ENCODE data around the gene TMOD1. TPM values are rescaled to one million over a fixed set of nuclear protein-coding genes. Genes with fewer than 3 reads are reported as not detected.

The TMOD1 gene
- total and polyA plus RNA-seq, 10 of the 15 experiments (the other 5 are each of a cell fraction or from before 2014, with no cell fraction given): 4.0 to 44.1 (median 15.4) TPM

DNA sequence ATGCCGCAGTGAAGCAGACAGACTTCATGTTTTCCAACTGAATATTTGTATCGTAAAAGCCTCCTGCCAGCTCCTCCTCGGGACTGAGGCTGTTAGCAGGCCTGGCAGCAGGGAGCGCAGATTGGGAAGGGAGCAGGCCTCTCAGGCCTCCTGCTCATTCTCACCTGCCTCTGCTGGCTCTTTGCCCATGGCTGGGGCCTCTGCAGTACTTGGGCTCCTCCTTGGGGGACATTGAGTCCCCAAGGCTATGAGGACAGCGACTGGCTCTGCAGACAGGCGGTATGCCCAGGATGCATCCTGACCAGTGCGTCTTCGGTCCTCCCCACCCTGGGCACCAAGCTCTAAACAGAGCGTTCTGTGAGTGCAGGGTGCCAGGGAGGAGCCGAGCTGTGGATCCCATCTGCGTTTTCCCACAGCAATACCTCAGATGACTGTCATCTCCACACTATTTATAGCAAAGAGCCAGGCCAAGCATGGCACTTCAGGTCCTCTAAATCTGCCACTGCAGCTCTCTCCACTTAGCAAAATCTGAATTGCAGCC, 93.0 kb downstream of the TMOD1 start:
- RAD21 ChIA-PET (ENCODE audit: unreplicated experiment): interaction anchor here (6.6 to 13.2 kb wide), 2 partner anchors 93 to 124 kb away, joined by 106 to 306 read pairs; partner anchors contain the start of gene TMOD1
- 84% methylated on average over 11 of the region's 11 CpGs for WGBS (ENCODE audit: insufficient coverage, insufficient replicate concordance, low lambda C conversion rate, missing lambda C conversion rate)
- Histone ChIP-seq H4K20me1 (ENCODE audit: control insufficient read depth, insufficient read depth) (no peaks in the 10 kb centered on the region), H3K36me3 (ENCODE audit: control insufficient read depth in 2 of 2, insufficient read depth in 2 of 2, low read length in 1 of 2) (no peaks in the 10 kb centered on the region; a peak in 3 of 4 replicates), H3K9me3 (replicated peaks; ENCODE audit: control insufficient read depth, insufficient read depth, low read length) (no peaks in the 10 kb centered on the region), H3K4me2 (ENCODE audit: control insufficient read depth, insufficient read depth) (no peak overlapping the region), H3K9ac (ENCODE audit: control insufficient read depth, insufficient read depth, low read length) (no peak overlapping the region), H2AFZ (ENCODE audit: control insufficient read depth, low read depth, low read length) (no peak overlapping the region), H3K4me1 (ENCODE audit: control insufficient read depth, insufficient read depth, low read length) (peaks cover 5% of the 10 kb centered on the region; the same call in 1 of the 2 replicates), H3K79me2 (ENCODE audit: control insufficient read depth, insufficient read depth, low read length) (no peaks in the 10 kb centered on the region), H3K27ac (ENCODE audit: control insufficient read depth, insufficient read depth) (no peak overlapping the region), H3K4me3 (no peak overlapping the region), H3K27me3 (replicated peaks in 1 of 2; ENCODE audit: control insufficient read depth in 2 of 2, insufficient read depth in 2 of 2, low read length in 1 of 2) (no peaks in the 10 kb centered on the region)
- BruUV-seq (replicated peaks): no TSS peak
- CTCF ChIA-PET: interaction anchor here (1.1 to 17.1 kb wide), 5 partner anchors 20 to 124 kb away, joined by 3 to 573 read pairs (median 5); partner anchors contain the start of gene TMOD1
- intact Hi-C loops (cut with micrococcal nuclease; ENCODE audit: unreplicated experiment): loop anchor here (10.0 kb wide), 1 partner anchor 90 kb away; the partner anchor contains the start of gene TMOD1
- in situ Hi-C loops (cut with MboI): no loop called here
- DNase-seq (ENCODE audit: low read depth, low spot score): no peak
- SMC1A ChIA-PET (ENCODE audit: uncharacterized antibody, unreplicated experiment): interaction anchor here (0.9 to 16.6 kb wide), 4 partner anchors 9 to 124 kb away, joined by 3 to 377 read pairs (median 5); no protein-coding TSS in a partner anchor
- no peak for FAIRE-seq
- ATAC-seq: no peak
- POLR2A ChIA-PET: no interaction called here
- TF ChIP-seq, protein P1, sequence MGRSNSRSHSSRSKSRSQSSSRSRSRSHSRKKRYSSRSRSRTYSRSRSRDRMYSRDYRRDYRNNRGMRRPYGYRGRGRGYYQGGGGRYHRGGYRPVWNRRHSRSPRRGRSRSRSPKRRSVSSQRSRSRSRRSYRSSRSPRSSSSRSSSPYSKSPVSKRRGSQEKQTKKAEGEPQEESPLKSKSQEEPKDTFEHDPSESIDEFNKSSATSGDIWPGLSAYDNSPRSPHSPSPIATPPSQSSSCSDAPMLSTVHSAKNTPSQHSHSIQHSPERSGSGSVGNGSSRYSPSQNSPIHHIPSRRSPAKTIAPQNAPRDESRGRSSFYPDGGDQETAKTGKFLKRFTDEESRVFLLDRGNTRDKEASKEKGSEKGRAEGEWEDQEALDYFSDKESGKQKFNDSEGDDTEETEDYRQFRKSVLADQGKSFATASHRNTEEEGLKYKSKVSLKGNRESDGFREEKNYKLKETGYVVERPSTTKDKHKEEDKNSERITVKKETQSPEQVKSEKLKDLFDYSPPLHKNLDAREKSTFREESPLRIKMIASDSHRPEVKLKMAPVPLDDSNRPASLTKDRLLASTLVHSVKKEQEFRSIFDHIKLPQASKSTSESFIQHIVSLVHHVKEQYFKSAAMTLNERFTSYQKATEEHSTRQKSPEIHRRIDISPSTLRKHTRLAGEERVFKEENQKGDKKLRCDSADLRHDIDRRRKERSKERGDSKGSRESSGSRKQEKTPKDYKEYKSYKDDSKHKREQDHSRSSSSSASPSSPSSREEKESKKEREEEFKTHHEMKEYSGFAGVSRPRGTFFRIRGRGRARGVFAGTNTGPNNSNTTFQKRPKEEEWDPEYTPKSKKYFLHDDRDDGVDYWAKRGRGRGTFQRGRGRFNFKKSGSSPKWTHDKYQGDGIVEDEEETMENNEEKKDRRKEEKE (IDR thresholded peaks at IDR 0.05): no peak
- TF ChIP-seq BMI1 (IDR thresholded peaks at IDR 0.05; ENCODE audit: borderline replicate concordance) (no peak), CHD4 (IDR thresholded peaks at IDR 0.05) (no peak), BRCA1 (IDR thresholded peaks at IDR 0.05; ENCODE audit: low read depth, low read length) (no peak), KDM1A (IDR thresholded peaks at IDR 0.05; ENCODE audit: borderline replicate concordance) (no peak), PAX5 (IDR thresholded peaks at IDR 0.05; ENCODE audit: borderline replicate concordance, low read depth, low read length) (no peak)
- TF ChIP-seq, protein P2, sequence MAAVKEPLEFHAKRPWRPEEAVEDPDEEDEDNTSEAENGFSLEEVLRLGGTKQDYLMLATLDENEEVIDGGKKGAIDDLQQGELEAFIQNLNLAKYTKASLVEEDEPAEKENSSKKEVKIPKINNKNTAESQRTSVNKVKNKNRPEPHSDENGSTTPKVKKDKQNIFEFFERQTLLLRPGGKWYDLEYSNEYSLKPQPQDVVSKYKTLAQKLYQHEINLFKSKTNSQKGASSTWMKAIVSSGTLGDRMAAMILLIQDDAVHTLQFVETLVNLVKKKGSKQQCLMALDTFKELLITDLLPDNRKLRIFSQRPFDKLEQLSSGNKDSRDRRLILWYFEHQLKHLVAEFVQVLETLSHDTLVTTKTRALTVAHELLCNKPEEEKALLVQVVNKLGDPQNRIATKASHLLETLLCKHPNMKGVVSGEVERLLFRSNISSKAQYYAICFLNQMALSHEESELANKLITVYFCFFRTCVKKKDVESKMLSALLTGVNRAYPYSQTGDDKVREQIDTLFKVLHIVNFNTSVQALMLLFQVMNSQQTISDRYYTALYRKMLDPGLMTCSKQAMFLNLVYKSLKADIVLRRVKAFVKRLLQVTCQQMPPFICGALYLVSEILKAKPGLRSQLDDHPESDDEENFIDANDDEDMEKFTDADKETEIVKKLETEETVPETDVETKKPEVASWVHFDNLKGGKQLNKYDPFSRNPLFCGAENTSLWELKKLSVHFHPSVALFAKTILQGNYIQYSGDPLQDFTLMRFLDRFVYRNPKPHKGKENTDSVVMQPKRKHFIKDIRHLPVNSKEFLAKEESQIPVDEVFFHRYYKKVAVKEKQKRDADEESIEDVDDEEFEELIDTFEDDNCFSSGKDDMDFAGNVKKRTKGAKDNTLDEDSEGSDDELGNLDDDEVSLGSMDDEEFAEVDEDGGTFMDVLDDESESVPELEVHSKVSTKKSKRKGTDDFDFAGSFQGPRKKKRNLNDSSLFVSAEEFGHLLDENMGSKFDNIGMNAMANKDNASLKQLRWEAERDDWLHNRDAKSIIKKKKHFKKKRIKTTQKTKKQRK (IDR thresholded peaks at IDR 0.05; ENCODE audit: low read depth, low read length): no peak
- TF ChIP-seq, protein P3, sequence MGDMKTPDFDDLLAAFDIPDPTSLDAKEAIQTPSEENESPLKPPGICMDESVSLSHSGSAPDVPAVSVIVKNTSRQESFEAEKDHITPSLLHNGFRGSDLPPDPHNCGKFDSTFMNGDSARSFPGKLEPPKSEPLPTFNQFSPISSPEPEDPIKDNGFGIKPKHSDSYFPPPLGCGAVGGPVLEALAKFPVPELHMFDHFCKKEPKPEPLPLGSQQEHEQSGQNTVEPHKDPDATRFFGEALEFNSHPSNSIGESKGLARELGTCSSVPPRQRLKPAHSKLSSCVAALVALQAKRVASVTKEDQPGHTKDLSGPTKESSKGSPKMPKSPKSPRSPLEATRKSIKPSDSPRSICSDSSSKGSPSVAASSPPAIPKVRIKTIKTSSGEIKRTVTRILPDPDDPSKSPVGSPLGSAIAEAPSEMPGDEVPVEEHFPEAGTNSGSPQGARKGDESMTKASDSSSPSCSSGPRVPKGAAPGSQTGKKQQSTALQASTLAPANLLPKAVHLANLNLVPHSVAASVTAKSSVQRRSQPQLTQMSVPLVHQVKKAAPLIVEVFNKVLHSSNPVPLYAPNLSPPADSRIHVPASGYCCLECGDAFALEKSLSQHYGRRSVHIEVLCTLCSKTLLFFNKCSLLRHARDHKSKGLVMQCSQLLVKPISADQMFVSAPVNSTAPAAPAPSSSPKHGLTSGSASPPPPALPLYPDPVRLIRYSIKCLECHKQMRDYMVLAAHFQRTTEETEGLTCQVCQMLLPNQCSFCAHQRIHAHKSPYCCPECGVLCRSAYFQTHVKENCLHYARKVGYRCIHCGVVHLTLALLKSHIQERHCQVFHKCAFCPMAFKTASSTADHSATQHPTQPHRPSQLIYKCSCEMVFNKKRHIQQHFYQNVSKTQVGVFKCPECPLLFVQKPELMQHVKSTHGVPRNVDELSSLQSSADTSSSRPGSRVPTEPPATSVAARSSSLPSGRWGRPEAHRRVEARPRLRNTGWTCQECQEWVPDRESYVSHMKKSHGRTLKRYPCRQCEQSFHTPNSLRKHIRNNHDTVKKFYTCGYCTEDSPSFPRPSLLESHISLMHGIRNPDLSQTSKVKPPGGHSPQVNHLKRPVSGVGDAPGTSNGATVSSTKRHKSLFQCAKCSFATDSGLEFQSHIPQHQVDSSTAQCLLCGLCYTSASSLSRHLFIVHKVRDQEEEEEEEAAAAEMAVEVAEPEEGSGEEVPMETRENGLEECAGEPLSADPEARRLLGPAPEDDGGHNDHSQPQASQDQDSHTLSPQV (IDR thresholded peaks at IDR 0.05): no peak
- TF ChIP-seq, protein P4, sequence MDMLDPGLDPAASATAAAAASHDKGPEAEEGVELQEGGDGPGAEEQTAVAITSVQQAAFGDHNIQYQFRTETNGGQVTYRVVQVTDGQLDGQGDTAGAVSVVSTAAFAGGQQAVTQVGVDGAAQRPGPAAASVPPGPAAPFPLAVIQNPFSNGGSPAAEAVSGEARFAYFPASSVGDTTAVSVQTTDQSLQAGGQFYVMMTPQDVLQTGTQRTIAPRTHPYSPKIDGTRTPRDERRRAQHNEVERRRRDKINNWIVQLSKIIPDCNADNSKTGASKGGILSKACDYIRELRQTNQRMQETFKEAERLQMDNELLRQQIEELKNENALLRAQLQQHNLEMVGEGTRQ (IDR thresholded peaks at IDR 0.05; ENCODE audit: borderline replicate concordance, low read depth, low read length): no peak
- TF ChIP-seq, protein P5, sequence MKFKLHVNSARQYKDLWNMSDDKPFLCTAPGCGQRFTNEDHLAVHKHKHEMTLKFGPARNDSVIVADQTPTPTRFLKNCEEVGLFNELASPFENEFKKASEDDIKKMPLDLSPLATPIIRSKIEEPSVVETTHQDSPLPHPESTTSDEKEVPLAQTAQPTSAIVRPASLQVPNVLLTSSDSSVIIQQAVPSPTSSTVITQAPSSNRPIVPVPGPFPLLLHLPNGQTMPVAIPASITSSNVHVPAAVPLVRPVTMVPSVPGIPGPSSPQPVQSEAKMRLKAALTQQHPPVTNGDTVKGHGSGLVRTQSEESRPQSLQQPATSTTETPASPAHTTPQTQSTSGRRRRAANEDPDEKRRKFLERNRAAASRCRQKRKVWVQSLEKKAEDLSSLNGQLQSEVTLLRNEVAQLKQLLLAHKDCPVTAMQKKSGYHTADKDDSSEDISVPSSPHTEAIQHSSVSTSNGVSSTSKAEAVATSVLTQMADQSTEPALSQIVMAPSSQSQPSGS (IDR thresholded peaks at IDR 0.05; ENCODE audit: low read length): no peak
